Esophagus squamous epithelium (tissue), 5 donors: Measurements from ENCODE around the gene TBC1D20. TPM values are rescaled to one million over a fixed set of nuclear protein-coding genes. Genes with fewer than 3 reads are reported as not detected.
"Not testable (repeated sequence)": the region's sequence is repeated elsewhere in the genome, so short reads cannot be mapped to it uniquely, and the experiment has no call there.

Source experiments
- DNase-seq: peaks from one replicate; lab custom pipeline; 2025; lab: John Stamatoyannopoulos, UW
- H3K27ac ChIP-seq, 4 donors: fragments of 200-600 bp; sonication (generic); one replicate each; pipeline ENCODE4 v1.5.1; 2016 to 2019; ENCODE audit warnings: mild to moderate bottlenecking in 1 of 4
- H3K27me3 ChIP-seq, 4 donors: fragments of 200-600 bp; sonication (generic); 1 replicate in 3 of 4; 2 replicates in 1 of 4; pipeline versions ENCODE4 v1.5.1 to v1.6.0; 2017 to 2021; ENCODE audit warnings: antibody characterized with exemption in 1 of 4
- H3K36me3 ChIP-seq, 3 donors: fragments of 200-600 bp; sonication (generic); one replicate each; pipeline ENCODE4 v1.5.1; 2016 to 2019
- H3K4me1 ChIP-seq, 3 donors: fragments of 200-600 bp; sonication (generic); one replicate each; pipeline ENCODE4 v1.5.1; 2017 to 2019
- H3K4me3 ChIP-seq, 4 donors: fragments of 200-600 bp; sonication (generic); 1 replicate in 3 of 4; 2 replicates in 1 of 4; pipeline ENCODE4 v1.5.1; 2016 to 2019; ENCODE audit warnings: mild to moderate bottlenecking in 2 of 4, moderate library complexity in 1 of 4
- H3K9me3 ChIP-seq, 3 donors: fragments of 200-600 bp; sonication (generic); one replicate each; pipeline ENCODE4 v1.5.1; 2016 to 2019
- POLR2A ChIP-seq, 4 donors: fragments of 450-650 bp; IDR thresholded peaks; one replicate each; pipeline ENCODE4 v1.6.1; 2017; ENCODE audit warnings: antibody characterized with exemption in 4 of 4, mild to moderate bottlenecking in 4 of 4, moderate library complexity in 3 of 4
- WGBS, 2 donors: methylation state at CpG; one replicate each; pipeline ENCODE4 v1.1.5; 2018; 5-methylcytosine and 5-hydroxymethylcytosine counted together
- intact Hi-C: fragments of 100-400 bp; cut with DNase I; formaldehyde crosslinking; loops from one replicate; pipeline ENCODE4 v1.15.0; 2022
- total RNA-seq, 4 donors: library from RNA; depleted of rRNA; stranded (reverse); fragments of >200 nt; gene quantifications; one replicate each; pipeline ENCODE4 v1.1.0, GENCODE V29; 2016
- TF ChIP-seq, protein P1 (sequence below), 6 experiments: fragments of 450-650 bp in 4 of 6; fragments of 200-600 bp in 2 of 6; sonication (generic) in 2 of 6; IDR thresholded peaks; one replicate each; pipeline ENCODE4 v1.5.1; 2016 to 2019; ENCODE audit warnings: antibody characterized with exemption in 6 of 6, mild to moderate bottlenecking in 4 of 6, moderate library complexity in 4 of 6
- donor health status: DM: yes; HTN: yes; CAD: no.

TBC1D20 gene, protein sequence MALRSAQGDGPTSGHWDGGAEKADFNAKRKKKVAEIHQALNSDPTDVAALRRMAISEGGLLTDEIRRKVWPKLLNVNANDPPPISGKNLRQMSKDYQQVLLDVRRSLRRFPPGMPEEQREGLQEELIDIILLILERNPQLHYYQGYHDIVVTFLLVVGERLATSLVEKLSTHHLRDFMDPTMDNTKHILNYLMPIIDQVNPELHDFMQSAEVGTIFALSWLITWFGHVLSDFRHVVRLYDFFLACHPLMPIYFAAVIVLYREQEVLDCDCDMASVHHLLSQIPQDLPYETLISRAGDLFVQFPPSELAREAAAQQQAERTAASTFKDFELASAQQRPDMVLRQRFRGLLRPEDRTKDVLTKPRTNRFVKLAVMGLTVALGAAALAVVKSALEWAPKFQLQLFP
- total RNA-seq, result 10 to 100 TPM; 18.1 to 33.2 (median 26.0) TPM

DNA sequence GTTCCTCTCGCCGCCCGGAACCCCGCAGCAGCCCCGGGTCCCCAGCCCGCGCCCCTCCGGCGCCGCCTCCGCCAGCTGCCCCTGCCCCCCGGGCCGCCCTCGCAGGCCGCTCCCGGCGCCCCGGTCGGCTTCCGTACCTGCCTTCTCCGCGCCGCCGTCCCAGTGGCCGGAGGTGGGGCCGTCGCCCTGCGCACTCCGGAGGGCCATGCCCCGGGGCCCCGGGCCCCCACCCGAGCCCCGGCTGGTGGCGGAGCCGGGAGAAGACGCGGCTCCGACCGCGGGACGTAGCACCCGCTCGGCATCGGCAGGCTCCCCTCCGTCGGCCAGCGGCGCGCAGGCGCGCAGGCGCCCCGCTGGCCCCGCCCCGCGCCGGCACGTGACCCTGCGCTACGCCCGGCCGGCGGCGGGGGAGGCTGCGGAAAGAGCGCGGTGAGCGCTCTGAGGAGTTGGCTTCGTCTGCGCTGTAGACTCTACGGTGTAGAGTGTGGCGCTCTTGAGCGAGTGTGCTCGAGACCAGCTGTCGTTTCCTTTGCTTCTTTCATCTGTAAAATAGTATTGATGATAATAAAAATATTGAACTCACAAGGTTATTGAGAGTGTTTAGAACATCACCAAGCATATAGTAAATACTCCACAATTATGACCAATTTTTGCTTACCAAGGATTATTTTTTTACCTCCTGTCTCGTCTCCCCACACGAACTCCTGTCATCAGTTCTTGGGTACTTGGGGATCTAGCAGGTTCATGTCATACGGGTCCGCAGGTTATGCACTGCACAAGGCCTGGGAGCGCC lies at the start of gene TBC1D20:
TBC1D20 (minus strand) TSS at position 335 of the 793 bp plus-strand sequence; CDS start at position 207, 128 bp downstream.
- Histone ChIP-seq H3K9me3 (no peaks in the 10 kb centered on the region), H3K36me3 (no peaks in the 10 kb centered on the region), H3K4me3 (peak within 1 kb of the TSS; percentile 77 to 98 (median 89)), H3K4me1 (peaks cover 10 to 45% (median 29%) of the 10 kb centered on the region in 3 donors), H3K27me3 (peaks cover 0 to 1% (median 0%) of the 10 kb centered on the region in 4 donors), H3K27ac (peak within 1 kb of the TSS; percentile 93 to 99 (median 96))
- WGBS, 2 donors, result 0% methylated on average over 13 to 21 of the region's 80 CpGs
- intact Hi-C loops, result no loop called here
- TF ChIP-seq POLR2A (IDR thresholded peaks at IDR 0.05), result peak in 3 of 4 donors; percentile 73 to 83 (median 78)
- TF ChIP-seq, protein P1, sequence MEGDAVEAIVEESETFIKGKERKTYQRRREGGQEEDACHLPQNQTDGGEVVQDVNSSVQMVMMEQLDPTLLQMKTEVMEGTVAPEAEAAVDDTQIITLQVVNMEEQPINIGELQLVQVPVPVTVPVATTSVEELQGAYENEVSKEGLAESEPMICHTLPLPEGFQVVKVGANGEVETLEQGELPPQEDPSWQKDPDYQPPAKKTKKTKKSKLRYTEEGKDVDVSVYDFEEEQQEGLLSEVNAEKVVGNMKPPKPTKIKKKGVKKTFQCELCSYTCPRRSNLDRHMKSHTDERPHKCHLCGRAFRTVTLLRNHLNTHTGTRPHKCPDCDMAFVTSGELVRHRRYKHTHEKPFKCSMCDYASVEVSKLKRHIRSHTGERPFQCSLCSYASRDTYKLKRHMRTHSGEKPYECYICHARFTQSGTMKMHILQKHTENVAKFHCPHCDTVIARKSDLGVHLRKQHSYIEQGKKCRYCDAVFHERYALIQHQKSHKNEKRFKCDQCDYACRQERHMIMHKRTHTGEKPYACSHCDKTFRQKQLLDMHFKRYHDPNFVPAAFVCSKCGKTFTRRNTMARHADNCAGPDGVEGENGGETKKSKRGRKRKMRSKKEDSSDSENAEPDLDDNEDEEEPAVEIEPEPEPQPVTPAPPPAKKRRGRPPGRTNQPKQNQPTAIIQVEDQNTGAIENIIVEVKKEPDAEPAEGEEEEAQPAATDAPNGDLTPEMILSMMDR (IDR thresholded peaks at IDR 0.05), result peak in 2 of 6 experiments; percentile 5 to 9
- no peak for DNase-seq

DNA sequence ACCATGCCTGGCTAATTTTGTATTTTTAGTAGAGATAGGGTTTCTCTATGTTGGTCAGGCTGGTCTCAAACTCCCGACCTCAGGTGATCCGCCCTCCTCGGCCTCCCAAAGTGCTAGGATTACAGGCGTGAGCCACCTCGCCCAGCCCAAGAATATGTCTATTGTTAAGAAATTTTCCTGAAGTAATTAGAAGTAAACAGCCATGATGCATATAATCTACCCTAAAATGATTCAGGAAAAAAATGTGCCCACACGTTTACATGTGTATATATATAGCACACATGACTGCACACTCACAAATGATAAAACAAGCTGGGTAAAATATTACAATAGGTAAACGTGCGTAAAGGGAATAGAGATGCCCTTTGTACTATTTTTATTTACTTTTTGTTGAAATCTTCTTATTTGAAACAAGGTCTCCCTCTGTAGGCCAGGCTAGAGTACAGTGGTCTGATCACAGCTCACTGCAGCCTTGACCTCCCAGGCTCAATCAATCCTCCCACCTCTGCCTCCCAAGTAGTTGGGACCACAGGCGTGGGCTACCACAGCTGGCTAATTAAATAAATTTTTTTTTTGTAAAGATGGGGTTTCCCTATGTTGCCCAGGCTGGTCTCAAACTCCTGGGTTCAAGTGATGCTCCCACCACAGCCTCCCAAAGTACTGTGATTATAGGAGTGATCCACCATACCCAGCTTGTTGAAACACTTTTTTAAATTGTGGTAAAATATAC lies 48.2 kb upstream of the TBC1D20 start:
- DNase-seq, H3K4me3 ChIP-seq, H3K27me3 ChIP-seq, H3K27ac ChIP-seq, H3K9me3 ChIP-seq, intact Hi-C loops: not testable (repeated sequence)
- Histone ChIP-seq H3K4me1 (peaks cover 0 to 70% (median 0%) of the 10 kb centered on the region in 3 donors), H3K36me3 (peaks cover 0 to 31% (median 11%) of the 10 kb centered on the region in 3 donors)
- WGBS, 2 donors, result 85% methylated on average over 8 to 9 of the region's 9 CpGs

DNA sequence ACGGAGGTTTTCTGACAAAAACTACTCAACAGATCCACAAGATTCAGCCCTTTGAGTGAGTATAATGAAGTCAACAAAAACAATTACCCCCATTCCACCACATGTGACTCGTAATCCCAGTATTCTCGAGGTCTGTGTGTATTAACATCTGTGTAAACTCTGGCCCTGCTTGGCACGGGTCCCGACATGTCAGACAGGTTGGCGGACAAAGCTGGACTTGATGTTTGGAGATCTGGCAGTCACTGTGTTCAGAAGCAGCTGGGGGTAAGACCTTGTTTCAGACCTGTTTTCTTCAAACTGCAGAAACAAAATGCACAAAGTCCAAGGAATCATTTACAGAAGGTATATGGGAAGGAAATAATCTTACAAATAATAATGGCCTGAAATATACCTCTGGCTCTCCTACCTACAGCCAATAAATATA lies 46.0 kb upstream of the TBC1D20 start:
- H3K27ac ChIP-seq, intact Hi-C loops, H3K27me3 ChIP-seq, H3K4me3 ChIP-seq, DNase-seq, H3K9me3 ChIP-seq: not testable (repeated sequence)
- Histone ChIP-seq H3K36me3 (peaks cover 0 to 52% (median 22%) of the 10 kb centered on the region in 3 donors), H3K4me1 (peaks cover 0 to 56% (median 0%) of the 10 kb centered on the region in 3 donors)
- WGBS, 2 donors, result 37 to 49% methylated on average over 6 of the region's 6 CpGs

DNA sequence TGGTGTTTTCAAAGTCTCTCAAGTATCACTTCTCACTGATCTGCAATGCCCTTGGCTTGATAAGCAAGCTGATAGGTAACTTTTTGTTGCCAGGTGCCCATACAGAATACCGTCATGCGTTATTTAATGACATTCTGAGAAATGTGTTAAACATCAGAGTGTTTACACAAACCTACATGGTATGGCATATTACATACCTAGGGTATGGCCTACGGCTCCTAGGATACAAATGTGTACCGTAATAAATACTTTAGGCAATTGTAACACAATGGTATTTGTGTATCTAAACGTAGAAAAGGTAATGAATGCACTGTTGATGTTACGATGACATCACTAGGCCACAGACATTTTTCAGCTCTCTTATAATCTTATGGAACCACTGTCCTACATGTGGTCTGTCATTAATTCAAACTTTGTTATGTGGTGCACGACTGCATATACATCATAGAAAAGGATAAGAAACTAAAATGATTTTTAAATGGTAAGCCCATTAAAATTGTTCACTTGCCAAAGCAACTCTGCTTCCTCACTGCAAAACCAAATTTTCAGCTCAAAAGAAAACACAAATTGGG lies 45.5 kb upstream of the TBC1D20 start:
- no peak overlapping the region for H3K27ac ChIP-seq
- DNase-seq, result no peak
- no peaks in the 10 kb centered on the region for H3K27me3 ChIP-seq
- peaks cover 3 to 57% (median 27%) of the 10 kb centered on the region in 3 donors for H3K36me3 ChIP-seq
- intact Hi-C loops, result no loop called here
- WGBS, 2 donors, result 67 to 83% methylated on average over 7 of the region's 7 CpGs
- no peaks in the 10 kb centered on the region for H3K9me3 ChIP-seq
- H3K4me3 ChIP-seq, result no peak overlapping the region
- peaks cover 0 to 50% (median 0%) of the 10 kb centered on the region in 3 donors for H3K4me1 ChIP-seq
- TF ChIP-seq POLR2A (IDR thresholded peaks at IDR 0.05), result no peak
- TF ChIP-seq, protein P1 (IDR thresholded peaks at IDR 0.05), result no peak

DNA sequence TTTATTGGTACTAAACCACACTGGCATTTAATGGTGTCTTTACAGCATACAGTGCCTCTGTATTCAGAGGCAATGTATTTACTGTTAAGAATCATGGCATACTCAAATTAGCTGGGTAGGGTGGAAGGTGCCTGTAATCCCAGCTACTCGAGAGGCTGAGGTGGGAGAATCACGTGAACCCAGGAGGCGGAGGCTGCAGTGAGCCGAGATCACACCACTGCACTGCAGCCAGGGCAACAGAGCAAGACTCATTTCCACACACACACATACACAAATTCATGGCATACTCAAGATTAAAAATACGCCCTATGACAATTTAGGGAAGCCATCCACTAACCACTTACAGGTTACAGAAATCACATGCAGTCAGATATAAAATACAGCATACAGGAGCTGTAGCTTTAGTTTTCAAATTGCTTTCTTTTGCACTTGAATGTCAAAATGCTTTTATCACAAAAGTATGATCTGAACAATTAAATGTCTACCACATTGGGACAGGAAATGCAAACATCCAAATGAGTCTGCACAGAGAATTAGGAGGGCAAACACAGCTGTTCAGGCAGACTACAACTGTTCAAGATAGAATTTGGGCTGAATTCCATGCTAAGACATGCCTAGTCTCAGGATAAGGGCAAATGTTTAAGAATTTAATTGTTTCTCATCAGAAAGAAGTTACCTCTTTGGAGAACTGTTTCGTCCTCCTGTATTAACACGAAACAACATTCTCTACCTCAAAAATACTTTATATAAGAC lies 44.8 kb upstream of the TBC1D20 start:
- WGBS, 2 donors, result 73 to 80% methylated on average over 7 of the region's 7 CpGs

More for the DNA sequence above, 44.8 kb upstream of the TBC1D20 start:
- peaks cover 0 to 44% (median 0%) of the 10 kb centered on the region in 3 donors for H3K4me1 ChIP-seq
- H3K27me3 ChIP-seq, result no peaks in the 10 kb centered on the region
- TF ChIP-seq POLR2A (IDR thresholded peaks at IDR 0.05), result no peak
- TF ChIP-seq, protein P1 (IDR thresholded peaks at IDR 0.05), result no peak
- DNase-seq, result no peak
- H3K4me3 ChIP-seq, result no peak overlapping the region
- intact Hi-C loops, result no loop called here
- no peaks in the 10 kb centered on the region for H3K9me3 ChIP-seq
- peaks cover 9 to 64% (median 29%) of the 10 kb centered on the region in 3 donors for H3K36me3 ChIP-seq
- no peak overlapping the region for H3K27ac ChIP-seq
